Omental fat pad (tissue), 4 donors: ENCODE measurements around the gene SRGAP3. TPM values are rescaled to one million over a fixed set of nuclear protein-coding genes. Genes with fewer than 3 reads are reported as not detected.

Source experiments
- ATAC-seq: fragments of 150-250 bp; one replicate; pipeline ENCODE4 v1.9.1; 2016; ENCODE audit warnings: mild to moderate bottlenecking, moderate library complexity; ENCODE audit not compliant: low FRiP score
- DNase-seq: peaks from one replicate; pipeline ENCODE4 v3.0.0-alpha.2; 2019; ENCODE audit warnings: low spot score
- total RNA-seq, 4 donors: library from RNA; depleted of rRNA; stranded (reverse); fragments of >200 nt; gene quantifications; one replicate each; pipeline ENCODE4 v1.1.0, GENCODE V29; 2016
- TF ChIP-seq, protein P1 (sequence below), 3 donors: fragments of 450-650 bp; IDR thresholded peaks; one replicate each; pipeline ENCODE4 v1.5.1; 2016 to 2017; ENCODE audit warnings: antibody characterized with exemption in 3 of 3, mild to moderate bottlenecking in 3 of 3, moderate library complexity in 2 of 3

The SRGAP3 gene
- total RNA-seq, 4 donors from 2014 or later, result 3.0 to 5.3 (median 3.6) TPM

- DNase-seq (no peak), ATAC-seq (no peak)
Measured at GRCh38 chr3:9198261-9198660, 51.2 kb downstream of the SRGAP3 start.

GRCh38 chr3:9196020-9196419 is 53.4 kb downstream of the SRGAP3 start:
- ATAC-seq (no peak), DNase-seq (no peak)
- TF ChIP-seq, protein P1, sequence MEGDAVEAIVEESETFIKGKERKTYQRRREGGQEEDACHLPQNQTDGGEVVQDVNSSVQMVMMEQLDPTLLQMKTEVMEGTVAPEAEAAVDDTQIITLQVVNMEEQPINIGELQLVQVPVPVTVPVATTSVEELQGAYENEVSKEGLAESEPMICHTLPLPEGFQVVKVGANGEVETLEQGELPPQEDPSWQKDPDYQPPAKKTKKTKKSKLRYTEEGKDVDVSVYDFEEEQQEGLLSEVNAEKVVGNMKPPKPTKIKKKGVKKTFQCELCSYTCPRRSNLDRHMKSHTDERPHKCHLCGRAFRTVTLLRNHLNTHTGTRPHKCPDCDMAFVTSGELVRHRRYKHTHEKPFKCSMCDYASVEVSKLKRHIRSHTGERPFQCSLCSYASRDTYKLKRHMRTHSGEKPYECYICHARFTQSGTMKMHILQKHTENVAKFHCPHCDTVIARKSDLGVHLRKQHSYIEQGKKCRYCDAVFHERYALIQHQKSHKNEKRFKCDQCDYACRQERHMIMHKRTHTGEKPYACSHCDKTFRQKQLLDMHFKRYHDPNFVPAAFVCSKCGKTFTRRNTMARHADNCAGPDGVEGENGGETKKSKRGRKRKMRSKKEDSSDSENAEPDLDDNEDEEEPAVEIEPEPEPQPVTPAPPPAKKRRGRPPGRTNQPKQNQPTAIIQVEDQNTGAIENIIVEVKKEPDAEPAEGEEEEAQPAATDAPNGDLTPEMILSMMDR (IDR thresholded peaks at IDR 0.05), result no peak

More at GRCh38 chr3:9198261-9198660, 51.2 kb downstream of the SRGAP3 start:
- TF ChIP-seq, protein P1 (IDR thresholded peaks at IDR 0.05), result no peak

GRCh38 chr3:9195390-9195789 is 54.1 kb downstream of the SRGAP3 start:
- TF ChIP-seq, protein P1 (IDR thresholded peaks at IDR 0.05), result no peak
- DNase-seq (no peak), ATAC-seq (no peak)

DNA sequence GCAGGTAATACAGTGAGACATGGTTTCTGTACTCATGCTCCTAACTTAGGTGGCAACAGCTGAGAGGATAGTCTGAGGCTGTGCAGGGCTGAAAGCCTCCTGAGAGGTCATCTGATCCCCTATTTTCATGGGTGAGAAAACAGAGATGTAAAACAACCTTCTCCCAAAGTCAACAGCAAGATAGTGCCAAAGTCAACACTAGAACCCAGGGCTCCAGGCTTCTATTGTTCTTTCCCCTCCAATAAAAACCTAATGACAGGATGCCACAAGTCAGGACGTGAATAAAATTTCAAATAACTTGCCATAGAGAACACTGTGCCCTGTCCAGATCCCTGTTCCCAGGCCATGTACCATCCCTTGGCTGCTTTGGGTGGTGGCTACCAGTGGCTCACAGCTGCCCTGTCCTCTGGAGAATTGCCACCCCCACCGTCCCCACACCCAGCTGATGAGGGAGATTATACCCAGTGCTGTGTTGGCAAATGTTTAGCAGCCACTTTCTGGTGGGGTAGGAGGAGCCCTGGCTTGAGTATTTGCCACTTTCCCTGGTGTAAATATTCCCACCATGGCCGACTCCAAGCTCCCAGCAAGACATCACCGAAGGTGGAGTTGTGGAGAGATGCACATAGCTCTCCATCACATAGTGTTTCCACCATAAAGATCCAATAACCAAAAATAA is 54.8 kb downstream of the SRGAP3 start:
- TF ChIP-seq, protein P1 (IDR thresholded peaks at IDR 0.05), result no peak
- ATAC-seq (no peak), DNase-seq (no peak)

GRCh38 chr3:9193633-9194195 is 55.7 kb downstream of the SRGAP3 start:
- TF ChIP-seq, protein P1 (IDR thresholded peaks at IDR 0.05), result no peak
- ATAC-seq, result no peak
- no peak for DNase-seq

GRCh38 chr3:9193211-9193610 is 56.2 kb downstream of the SRGAP3 start:
- no peak for DNase-seq
- ATAC-seq, result no peak
- TF ChIP-seq, protein P1 (IDR thresholded peaks at IDR 0.05), result no peak
